ENCODE results near the gene SMC1B.
"Not testable (repeated sequence)": the region's sequence is repeated elsewhere in the genome, so short reads cannot be mapped to it uniquely, and the experiment has no call there.

SMC1B gene

GRCh38 chr22:45450101-45450785 is 36.8 kb upstream of the SMC1B start:
- ATAC-seq (ENCODE audit: low read depth) (no peak), DNase-seq (ENCODE audit: low spot score in 2 of 2) (no peak)
- H3K27me3 Mint-ChIP-seq = peaks cover 5% of the 10 kb centered on the region
- H3K9me3 Mint-ChIP-seq = no peaks in the 10 kb centered on the region
- no peak overlapping the region for H3K27ac Mint-ChIP-seq
- H3K4me3 Mint-ChIP-seq = no peak overlapping the region
- no peaks in the 10 kb centered on the region for H3K36me3 Mint-ChIP-seq
- H3K4me1 Mint-ChIP-seq = no peaks in the 10 kb centered on the region

GRCh38 chr22:45449442-45449841 is 36.0 kb upstream of the SMC1B start:
- H3K27me3 Mint-ChIP-seq; H3K27ac Mint-ChIP-seq; H3K36me3 Mint-ChIP-seq; DNase-seq (ENCODE audit: low spot score in 2 of 2); H3K9me3 Mint-ChIP-seq; ATAC-seq (ENCODE audit: low read depth); H3K4me3 Mint-ChIP-seq; H3K4me1 Mint-ChIP-seq: not testable (repeated sequence)

- no peaks in the 10 kb centered on the region for H3K4me1 Mint-ChIP-seq
- no peaks in the 10 kb centered on the region for H3K9me3 Mint-ChIP-seq
- peaks cover 6% of the 10 kb centered on the region for H3K27me3 Mint-ChIP-seq
- no peak for DNase-seq (ENCODE audit: low spot score in 2 of 2)
- H3K27ac Mint-ChIP-seq = no peak overlapping the region
- ATAC-seq (ENCODE audit: low read depth) = no peak
- H3K4me3 Mint-ChIP-seq = no peak overlapping the region
- H3K36me3 Mint-ChIP-seq = no peaks in the 10 kb centered on the region
These were observed 35.0 kb upstream of the SMC1B start for GRCh38 chr22:45448431-45448830.

GRCh38 chr22:45447596-45447995 is 34.2 kb upstream of the SMC1B start:
- not testable (repeated sequence) for H3K36me3 Mint-ChIP-seq; H3K9me3 Mint-ChIP-seq; H3K27me3 Mint-ChIP-seq; ATAC-seq (ENCODE audit: low read depth); DNase-seq (ENCODE audit: low spot score in 2 of 2); H3K4me1 Mint-ChIP-seq; H3K27ac Mint-ChIP-seq; H3K4me3 Mint-ChIP-seq

- ATAC-seq (ENCODE audit: low read depth) = no peak
- H3K9me3 Mint-ChIP-seq = no peaks in the 10 kb centered on the region
- H3K27me3 Mint-ChIP-seq = peaks cover 7% of the 10 kb centered on the region
- no peak for DNase-seq (ENCODE audit: low spot score in 2 of 2)
- H3K27ac Mint-ChIP-seq = no peak overlapping the region
- H3K36me3 Mint-ChIP-seq = no peaks in the 10 kb centered on the region
- H3K4me1 Mint-ChIP-seq = peaks cover 1% of the 10 kb centered on the region
- H3K4me3 Mint-ChIP-seq = no peak overlapping the region
These were observed 32.8 kb upstream of the SMC1B start for GRCh38 chr22:45446216-45446615.

- Mint-ChIP-seq H3K4me1 (peaks cover 7% of the 10 kb centered on the region), H3K27me3 (peaks cover 8% of the 10 kb centered on the region), H3K27ac (no peak overlapping the region), H3K9me3 (no peaks in the 10 kb centered on the region), H3K36me3 (no peaks in the 10 kb centered on the region), H3K4me3 (no peak overlapping the region)
- no peak for ATAC-seq (ENCODE audit: low read depth)
- no peak for DNase-seq (ENCODE audit: low spot score in 2 of 2)
These were observed 31.8 kb upstream of the SMC1B start for GRCh38 chr22:45445031-45445710.

- Mint-ChIP-seq H3K36me3 (no peaks in the 10 kb centered on the region), H3K4me1 (peaks cover 7% of the 10 kb centered on the region), H3K27ac (no peak overlapping the region), H3K9me3 (no peaks in the 10 kb centered on the region), H3K27me3 (peaks cover 8% of the 10 kb centered on the region), H3K4me3 (no peak overlapping the region)
- DNase-seq (ENCODE audit: low spot score in 2 of 2) = no peak
- ATAC-seq (ENCODE audit: low read depth) = no peak
These were observed 30.8 kb upstream of the SMC1B start for GRCh38 chr22:45444168-45444567.

GRCh38 chr22:45442116-45442515 is 28.7 kb upstream of the SMC1B start:
- H3K27ac Mint-ChIP-seq = no peak overlapping the region
- no peak overlapping the region for H3K4me3 Mint-ChIP-seq
- peaks cover 9% of the 10 kb centered on the region for H3K27me3 Mint-ChIP-seq
- peaks cover 7% of the 10 kb centered on the region for H3K4me1 Mint-ChIP-seq
- ATAC-seq (ENCODE audit: low read depth) (no peak), DNase-seq (ENCODE audit: low spot score in 2 of 2) (no peak)
- no peaks in the 10 kb centered on the region for H3K36me3 Mint-ChIP-seq
- no peaks in the 10 kb centered on the region for H3K9me3 Mint-ChIP-seq

- Mint-ChIP-seq H3K9me3 (no peaks in the 10 kb centered on the region), H3K4me1 (peaks cover 7% of the 10 kb centered on the region), H3K27ac (no peak overlapping the region), H3K4me3 (peak overlapping the region; percentile 2), H3K27me3 (peaks cover 9% of the 10 kb centered on the region), H3K36me3 (no peaks in the 10 kb centered on the region)
- ATAC-seq (ENCODE audit: low read depth) (peak; percentile 70), DNase-seq (ENCODE audit: low spot score in 2 of 2) (peak in 1 of 2 donors; percentile 11)
These were observed 27.7 kb upstream of the SMC1B start for GRCh38 chr22:45441138-45441537.

GRCh38 chr22:45440688-45441087 is 27.3 kb upstream of the SMC1B start:
- not testable (repeated sequence) for H3K27me3 Mint-ChIP-seq; ATAC-seq (ENCODE audit: low read depth); DNase-seq (ENCODE audit: low spot score in 2 of 2); H3K4me1 Mint-ChIP-seq; H3K36me3 Mint-ChIP-seq; H3K9me3 Mint-ChIP-seq; H3K27ac Mint-ChIP-seq
- H3K4me3 Mint-ChIP-seq = peak overlapping the region; percentile 9

GRCh38 chr22:45438336-45438735 is 24.9 kb upstream of the SMC1B start:
- DNase-seq (ENCODE audit: low spot score in 2 of 2) (no peak), ATAC-seq (ENCODE audit: low read depth) (no peak)
- Mint-ChIP-seq H3K27me3 (peaks cover 6% of the 10 kb centered on the region), H3K9me3 (no peaks in the 10 kb centered on the region), H3K4me3 (no peak overlapping the region), H3K27ac (no peak overlapping the region), H3K36me3 (no peaks in the 10 kb centered on the region), H3K4me1 (peaks cover 14% of the 10 kb centered on the region)

GRCh38 chr22:45436871-45437517 is 23.6 kb upstream of the SMC1B start:
- not testable (repeated sequence) for H3K27me3 Mint-ChIP-seq; ATAC-seq (ENCODE audit: low read depth); H3K36me3 Mint-ChIP-seq; H3K27ac Mint-ChIP-seq; H3K9me3 Mint-ChIP-seq
- peak overlapping the region; percentile 17 for H3K4me3 Mint-ChIP-seq
- peak in 1 of 2 donors; percentile 17 for DNase-seq (ENCODE audit: low spot score in 2 of 2)
- peaks cover 17% of the 10 kb centered on the region for H3K4me1 Mint-ChIP-seq

GRCh38 chr22:45435544-45436139 is 22.2 kb upstream of the SMC1B start:
- Mint-ChIP-seq H3K4me1 (peaks cover 13% of the 10 kb centered on the region), H3K4me3 (no peak overlapping the region), H3K27ac (no peak overlapping the region), H3K36me3 (no peaks in the 10 kb centered on the region), H3K9me3 (no peaks in the 10 kb centered on the region), H3K27me3 (peaks cover 1% of the 10 kb centered on the region)
- ATAC-seq (ENCODE audit: low read depth) = peak; percentile 90
- peak; percentile 73 to 79 for DNase-seq (ENCODE audit: low spot score in 2 of 2)

GRCh38 chr22:45434981-45435380 is 21.6 kb upstream of the SMC1B start:
- no peak overlapping the region for H3K4me3 Mint-ChIP-seq

More at GRCh38 chr22:45434981-45435380, 21.6 kb upstream of the SMC1B start:
- ATAC-seq (ENCODE audit: low read depth) (no peak), DNase-seq (ENCODE audit: low spot score in 2 of 2) (no peak)
- H3K27ac Mint-ChIP-seq = no peak overlapping the region
- peaks cover 13% of the 10 kb centered on the region for H3K4me1 Mint-ChIP-seq
- peaks cover 1% of the 10 kb centered on the region for H3K27me3 Mint-ChIP-seq
- H3K36me3 Mint-ChIP-seq = no peaks in the 10 kb centered on the region
- H3K9me3 Mint-ChIP-seq = no peaks in the 10 kb centered on the region

Measured in memory B cell (primary cell).